Neural progenitor cell (in vitro differentiated cells): ENCODE measurements around the gene LOXL1.

Experiments used
- EZH2phosphoT487 ChIP-seq: fragments of 200-600 bp; sonication (generic); IDR thresholded peaks from 2 replicates; pipeline ENCODE4 v1.6.1; 2017; ENCODE audit warnings: antibody characterized with exemption
- TF ChIP-seq, protein P1 (sequence below): fragments of 200-600 bp; sonication (generic); IDR thresholded peaks from 2 replicates; pipeline ENCODE4 v1.5.1; 2017; ENCODE audit warnings: antibody characterized with exemption, mild to moderate bottlenecking

DNA sequence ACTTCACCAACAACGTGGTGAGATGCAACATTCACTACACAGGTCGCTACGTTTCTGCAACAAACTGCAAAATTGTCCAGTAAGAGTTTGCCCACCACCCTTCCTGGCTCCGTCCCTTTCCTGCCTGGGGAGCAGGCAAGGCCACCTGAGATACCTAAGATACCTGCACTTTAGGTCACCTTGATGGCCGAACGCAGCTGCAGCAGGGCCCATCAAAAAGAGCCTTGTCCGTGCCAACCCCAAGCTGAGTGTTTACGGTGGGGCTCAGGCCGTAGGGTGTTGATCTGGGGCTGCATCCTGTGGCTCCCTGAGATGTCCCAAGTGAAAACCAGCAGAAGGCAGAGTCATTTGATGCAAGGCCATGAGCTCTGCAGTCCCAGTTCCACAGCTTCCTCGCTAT is 23.2 kb downstream of the LOXL1 start:
- TF ChIP-seq, protein P1, sequence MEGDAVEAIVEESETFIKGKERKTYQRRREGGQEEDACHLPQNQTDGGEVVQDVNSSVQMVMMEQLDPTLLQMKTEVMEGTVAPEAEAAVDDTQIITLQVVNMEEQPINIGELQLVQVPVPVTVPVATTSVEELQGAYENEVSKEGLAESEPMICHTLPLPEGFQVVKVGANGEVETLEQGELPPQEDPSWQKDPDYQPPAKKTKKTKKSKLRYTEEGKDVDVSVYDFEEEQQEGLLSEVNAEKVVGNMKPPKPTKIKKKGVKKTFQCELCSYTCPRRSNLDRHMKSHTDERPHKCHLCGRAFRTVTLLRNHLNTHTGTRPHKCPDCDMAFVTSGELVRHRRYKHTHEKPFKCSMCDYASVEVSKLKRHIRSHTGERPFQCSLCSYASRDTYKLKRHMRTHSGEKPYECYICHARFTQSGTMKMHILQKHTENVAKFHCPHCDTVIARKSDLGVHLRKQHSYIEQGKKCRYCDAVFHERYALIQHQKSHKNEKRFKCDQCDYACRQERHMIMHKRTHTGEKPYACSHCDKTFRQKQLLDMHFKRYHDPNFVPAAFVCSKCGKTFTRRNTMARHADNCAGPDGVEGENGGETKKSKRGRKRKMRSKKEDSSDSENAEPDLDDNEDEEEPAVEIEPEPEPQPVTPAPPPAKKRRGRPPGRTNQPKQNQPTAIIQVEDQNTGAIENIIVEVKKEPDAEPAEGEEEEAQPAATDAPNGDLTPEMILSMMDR: no peak
- no peak for TF ChIP-seq EZH2phosphoT487
